ENCODE data around the gene TRAPPC3. TPM values are rescaled to one million over a fixed set of nuclear protein-coding genes. Genes with fewer than 3 reads are reported as not detected.

TRAPPC3 gene
- total RNA-seq, 1 experiment from 2014 or later: 64.6 TPM

- CTCF ChIA-PET: no interaction called here
- Histone ChIP-seq H3K36me3 (ENCODE audit: control insufficient read depth in 1 of 2, insufficient read depth in 2 of 2, low read length in 2 of 2) (peaks cover 2 to 22% of the 10 kb centered on the region in 2 experiments; a peak in 1 of 4 replicates), H3K9me2 (ENCODE audit: insufficient read depth) (no peaks in the 10 kb centered on the region), H3K9ac (ENCODE audit: low read length) (no peak overlapping the region), H3K4me2 (ENCODE audit: low read length) (no peak overlapping the region), H3K79me2 (ENCODE audit: insufficient read depth, low read length) (peaks cover 27% of the 10 kb centered on the region), H2AFZ (ENCODE audit: low read depth, low read length, poor library complexity, severe bottlenecking) (no peak overlapping the region), H3K27ac (ENCODE audit: low read depth, low read length) (no peak overlapping the region), H4K20me1 (ENCODE audit: insufficient read depth) (no peaks in the 10 kb centered on the region), H3K4me1 (ENCODE audit: control insufficient read depth in 1 of 2, insufficient read depth in 2 of 2, low read length in 2 of 2) (peaks cover 0 to 31% of the 10 kb centered on the region in 2 experiments; a peak in 3 of 4 replicates), H3K27me3 (ENCODE audit: insufficient read depth, low read length) (no peaks in the 10 kb centered on the region), H3K4me3 (replicated peaks in 1 of 2; ENCODE audit: low read depth in 1 of 2, low read length in 2 of 2) (no peak overlapping the region), H3K9me3 (ENCODE audit: control insufficient read depth in 1 of 2, insufficient read depth in 1 of 2, low read depth in 1 of 2, low read length in 2 of 2) (no peaks in the 10 kb centered on the region)
- ATAC-seq: no peak
- POLR2A ChIA-PET: no interaction called here
- TF ChIP-seq CBX3 (IDR thresholded peaks at IDR 0.05; ENCODE audit: low read depth) (no peak), SIN3A (IDR thresholded peaks at IDR 0.05; ENCODE audit: low read depth) (no peak), ZBTB33 (IDR thresholded peaks at IDR 0.05; ENCODE audit: extremely low read depth, insufficient replicate concordance, low read length) (no peak), EZH2 (IDR thresholded peaks at IDR 0.05) (no peak), SP1 (IDR thresholded peaks at IDR 0.05; ENCODE audit: low read depth) (no peak), JUND (IDR thresholded peaks at IDR 0.05) (no peak), POLR2AphosphoS5 (IDR thresholded peaks at IDR 0.05; ENCODE audit: low read depth, low read length) (no peak)
- RAD21 ChIA-PET (ENCODE audit: low non-redundant PET in 1 of 2, low total read pairs in 2 of 2, uncharacterized antibody in 2 of 2, unreplicated experiment in 2 of 2): no interaction called here
- DNase-seq (ENCODE audit: low read depth, low spot score): no peak
- intact Hi-C loops (cut with micrococcal nuclease): no loop called here
- BruUV-seq (replicated peaks): no TSS peak
Observed at GRCh38 chr1:36137226-36137625, 12.1 kb downstream of the TRAPPC3 start.

GRCh38 chr1:36136535-36136934 is 12.8 kb downstream of the TRAPPC3 start:
- H3K9ac ChIP-seq (ENCODE audit: low read length): no peak overlapping the region
- H3K4me2 ChIP-seq (ENCODE audit: low read length): no peak overlapping the region
- no peaks in the 10 kb centered on the region for H3K9me3 ChIP-seq (ENCODE audit: control insufficient read depth in 1 of 2, insufficient read depth in 1 of 2, low read depth in 1 of 2, low read length in 2 of 2)
- CTCF ChIA-PET: interaction anchor here (4.3 kb wide), 1 partner anchor 41 kb away, joined by 31 read pairs; no protein-coding TSS in a partner anchor
- H3K4me3 ChIP-seq (replicated peaks in 1 of 2; ENCODE audit: low read depth in 1 of 2, low read length in 2 of 2): no peak overlapping the region
- BruUV-seq (replicated peaks): no TSS peak
- no peak overlapping the region for H2AFZ ChIP-seq (ENCODE audit: low read depth, low read length, poor library complexity, severe bottlenecking)
- no peak for DNase-seq (ENCODE audit: low read depth, low spot score)
- no peak overlapping the region for H3K27ac ChIP-seq (ENCODE audit: low read depth, low read length)
- H3K27me3 ChIP-seq (ENCODE audit: insufficient read depth, low read length): no peaks in the 10 kb centered on the region
- no peaks in the 10 kb centered on the region for H4K20me1 ChIP-seq (ENCODE audit: insufficient read depth)
- RAD21 ChIA-PET (ENCODE audit: low non-redundant PET in 1 of 2, low total read pairs in 2 of 2, uncharacterized antibody in 2 of 2, unreplicated experiment in 2 of 2): no interaction called here
- H3K9me2 ChIP-seq (ENCODE audit: insufficient read depth): no peaks in the 10 kb centered on the region
- ATAC-seq: no peak
- intact Hi-C loops (cut with micrococcal nuclease): no loop called here
- POLR2A ChIA-PET: no interaction called here
- H3K4me1 ChIP-seq (ENCODE audit: control insufficient read depth in 1 of 2, insufficient read depth in 2 of 2, low read length in 2 of 2): peaks cover 0 to 31% of the 10 kb centered on the region in 2 experiments; a peak in 3 of 4 replicates
- peaks cover 2 to 22% of the 10 kb centered on the region in 2 experiments; a peak in 1 of 4 replicates for H3K36me3 ChIP-seq (ENCODE audit: control insufficient read depth in 1 of 2, insufficient read depth in 2 of 2, low read length in 2 of 2)
- H3K79me2 ChIP-seq (ENCODE audit: insufficient read depth, low read length): peaks cover 20% of the 10 kb centered on the region
- TF ChIP-seq ELF1 (IDR thresholded peaks at IDR 0.05; ENCODE audit: borderline replicate concordance, low read depth) (no peak), JUND (IDR thresholded peaks at IDR 0.05) (no peak), FOSL1 (IDR thresholded peaks at IDR 0.05; ENCODE audit: low read depth) (no peak), SRF (IDR thresholded peaks at IDR 0.05; ENCODE audit: low read depth) (no peak), ZBTB33 (IDR thresholded peaks at IDR 0.05; ENCODE audit: extremely low read depth, insufficient replicate concordance, low read length) (no peak), CBX3 (IDR thresholded peaks at IDR 0.05; ENCODE audit: low read depth) (no peak), YY1 (IDR thresholded peaks at IDR 0.05; ENCODE audit: extremely low read depth, insufficient replicate concordance, low read depth, low read length) (no peak), EZH2 (IDR thresholded peaks at IDR 0.05) (no peak), ZNF274 (IDR thresholded peaks at IDR 0.05; ENCODE audit: low read depth, low read length) (no peak), EGR1 (IDR thresholded peaks at IDR 0.05; ENCODE audit: low read depth) (no peak), POLR2AphosphoS5 (IDR thresholded peaks at IDR 0.05; ENCODE audit: low read depth, low read length) (no peak), SIN3A (IDR thresholded peaks at IDR 0.05; ENCODE audit: low read depth) (no peak), MAX (IDR thresholded peaks at IDR 0.05) (no peak)
